Right forelimb (tissue), 1 donor: ENCODE results near the gene CSTA.

Experiments
- DNase-seq: peaks from one replicate; pipeline ENCODE4 v3.0.0-alpha.2; 2018

The CSTA gene

GRCh38 chr3:122382888-122383666 lies 58.0 kb downstream of the CSTA start, which contains the start of gene MIX23:
MIX23 (minus strand) TSS chr3:122383231; CDS start chr3:122383224, 7 bp downstream.
- peak; percentile 92 for DNase-seq

DNA sequence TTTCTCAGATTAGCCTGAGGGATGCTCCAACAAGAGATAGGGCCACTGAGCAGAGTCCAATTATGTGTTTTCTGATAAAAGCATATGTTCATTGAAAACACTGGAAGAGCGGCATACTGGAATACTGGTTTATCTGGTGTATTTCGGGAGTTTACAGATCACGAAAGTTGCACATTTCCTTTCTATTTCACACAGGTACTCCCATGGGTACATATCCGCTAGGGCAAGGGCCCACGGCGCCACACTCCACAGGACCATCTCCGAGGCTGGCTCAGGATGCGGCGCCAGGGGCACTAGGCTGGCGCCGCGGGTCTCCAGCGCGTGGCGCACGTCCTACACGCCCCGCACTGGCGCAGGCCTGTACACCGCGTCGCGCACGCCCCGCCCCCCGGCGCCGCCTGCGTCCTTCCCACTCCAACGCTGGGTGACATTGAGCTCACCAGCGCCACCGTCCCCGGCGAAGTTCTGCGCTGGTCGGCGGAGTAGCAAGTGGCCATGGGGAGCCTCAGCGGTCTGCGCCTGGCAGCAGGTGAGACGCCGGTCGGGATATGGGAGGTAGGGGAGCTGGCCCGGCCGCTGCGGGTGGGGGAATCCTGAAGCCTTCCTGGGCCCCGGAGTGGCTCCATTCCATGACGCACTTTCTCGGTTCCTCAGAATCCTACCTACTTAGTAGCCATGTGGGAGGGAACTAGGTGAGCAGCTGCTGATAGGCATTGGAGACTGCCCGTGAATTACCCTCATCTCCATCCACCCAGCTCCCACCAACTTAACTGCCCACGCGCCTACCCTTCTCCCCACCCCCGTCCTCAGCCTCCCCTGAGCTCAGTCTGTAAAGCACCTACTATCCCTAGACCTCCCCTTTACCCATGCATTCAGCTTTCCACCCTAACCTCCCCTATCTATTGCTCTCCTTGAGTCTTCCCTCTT lies 59.0 kb downstream of the CSTA start, which contains the start of gene FAM162A:
Gene FAM162A, plus strand, starts transcription at position 412 of the 927 bp plus-strand sequence. Its CDS starts 84 bp downstream, at position 496.
- DNase-seq, result peak; percentile 95

- no peak for DNase-seq
Observed at GRCh38 chr3:122387709-122388108, 62.7 kb downstream of the CSTA start.

GRCh38 chr3:122389197-122389596 lies 64.1 kb downstream of the CSTA start:
- no peak for DNase-seq

- DNase-seq, result no peak
Observed at GRCh38 chr3:122389892-122390291, 64.8 kb downstream of the CSTA start.

DNA sequence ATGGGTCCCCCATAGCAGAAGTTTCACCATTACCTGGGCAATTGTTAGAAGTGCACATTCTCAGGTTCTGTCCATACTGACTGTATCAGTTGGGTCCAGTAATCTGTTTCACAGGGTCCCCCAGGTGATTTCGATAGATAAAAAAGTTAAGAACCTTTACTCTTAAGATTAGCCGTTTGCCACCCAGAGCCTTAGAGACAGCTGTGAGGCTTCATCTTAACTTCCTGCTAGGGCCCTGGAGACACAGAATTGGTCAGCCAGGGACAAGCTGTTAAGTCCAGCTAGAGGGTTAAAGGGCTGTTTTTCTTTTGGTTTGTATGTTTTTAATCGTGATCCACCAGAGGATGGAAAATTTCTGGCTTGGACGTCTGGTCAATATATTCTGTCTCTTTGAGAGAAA lies 65.6 kb downstream of the CSTA start:
- no peak for DNase-seq
